HCT116 (cell line): ENCODE results near the gene OLA1.

Experiments used
- CEBPB ChIP-seq: IDR thresholded peaks from 2 replicates; pipeline ENCODE4 v1.6.1; 2012; ENCODE audit warnings: low read depth
- CTCF ChIP-seq, 3 experiments: fragments of 200-600 bp in 1 of 3; sonication (generic) in 1 of 3; IDR thresholded peaks in 2 of 3; conservative IDR thresholded peaks in 1 of 3; 2 replicates each; pipeline ENCODE4 v1.5.1; 2012 to 2017; ENCODE audit warnings: low read depth in 2 of 3, low read length in 2 of 3, antibody characterized with exemption in 1 of 3, borderline replicate concordance in 1 of 3, control low read depth in 1 of 3, mild to moderate bottlenecking in 1 of 3, mixed read lengths in 1 of 3, mixed run types in 1 of 3, moderate library complexity in 1 of 3; ENCODE audit not compliant: insufficient read depth in 1 of 3
- EZH2 ChIP-seq: fragments of 200-600 bp; sonication (generic); IDR thresholded peaks from 2 replicates; pipeline ENCODE4 v1.6.1; 2017; ENCODE audit warnings: antibody characterized with exemption, mixed run types
- POLR2A ChIP-seq: IDR thresholded peaks from 2 replicates; pipeline ENCODE4 v1.7.0; 2011; ENCODE audit warnings: borderline replicate concordance; ENCODE audit not compliant: insufficient read depth, insufficient read length; ENCODE audit errors: extremely low read depth
- POLR2AphosphoS5 ChIP-seq: IDR thresholded peaks from 2 replicates; pipeline ENCODE4 v1.6.1; 2011; ENCODE audit warnings: mild to moderate bottlenecking, low read depth, low read length, moderate library complexity
- SRF ChIP-seq: IDR thresholded peaks from 2 replicates; pipeline ENCODE4 v1.6.1; 2012; ENCODE audit warnings: low read depth
- TF ChIP-seq, protein P1 (sequence below): IDR thresholded peaks from 2 replicates; pipeline ENCODE4 v1.6.1; 2012
- TF ChIP-seq, protein P2 (sequence below): IDR thresholded peaks from 2 replicates; pipeline ENCODE4 v1.6.1; 2012; ENCODE audit warnings: low read depth

DNA sequence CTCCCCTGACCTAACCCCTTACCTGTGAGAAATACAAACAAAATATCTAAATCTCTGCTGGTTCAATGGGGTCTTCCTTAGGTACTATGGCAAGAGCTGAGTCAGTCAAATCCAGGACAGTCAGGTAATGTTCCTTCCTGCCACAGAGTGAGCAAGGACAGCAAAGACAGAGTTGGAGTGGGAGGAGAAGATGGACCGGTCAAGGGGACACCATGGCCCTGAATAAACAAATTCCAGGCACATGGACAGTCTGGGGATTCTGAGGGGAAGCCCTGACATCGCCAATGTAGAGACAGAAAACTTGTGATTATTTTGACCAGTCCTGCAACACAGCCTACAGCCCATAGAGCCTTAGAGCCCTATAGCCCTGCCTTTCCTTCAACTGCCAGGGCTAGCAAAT lies 42.8 kb downstream of the OLA1 start:
- TF ChIP-seq CEBPB, result no peak
- TF ChIP-seq CTCF (IDR thresholded peaks at IDR 0.05 in 2 of 3, conservative IDR thresholded peaks at IDR 0.05 in 1 of 3; ENCODE audit: borderline replicate concordance in 1 of 3, insufficient read depth in 1 of 3, low read depth in 2 of 3, low read length in 2 of 3), result no peak
- no peak for TF ChIP-seq POLR2A
- TF ChIP-seq, protein P1, sequence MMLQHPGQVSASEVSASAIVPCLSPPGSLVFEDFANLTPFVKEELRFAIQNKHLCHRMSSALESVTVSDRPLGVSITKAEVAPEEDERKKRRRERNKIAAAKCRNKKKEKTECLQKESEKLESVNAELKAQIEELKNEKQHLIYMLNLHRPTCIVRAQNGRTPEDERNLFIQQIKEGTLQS, result no peak
- no peak for TF ChIP-seq SRF
- TF ChIP-seq, protein P2, sequence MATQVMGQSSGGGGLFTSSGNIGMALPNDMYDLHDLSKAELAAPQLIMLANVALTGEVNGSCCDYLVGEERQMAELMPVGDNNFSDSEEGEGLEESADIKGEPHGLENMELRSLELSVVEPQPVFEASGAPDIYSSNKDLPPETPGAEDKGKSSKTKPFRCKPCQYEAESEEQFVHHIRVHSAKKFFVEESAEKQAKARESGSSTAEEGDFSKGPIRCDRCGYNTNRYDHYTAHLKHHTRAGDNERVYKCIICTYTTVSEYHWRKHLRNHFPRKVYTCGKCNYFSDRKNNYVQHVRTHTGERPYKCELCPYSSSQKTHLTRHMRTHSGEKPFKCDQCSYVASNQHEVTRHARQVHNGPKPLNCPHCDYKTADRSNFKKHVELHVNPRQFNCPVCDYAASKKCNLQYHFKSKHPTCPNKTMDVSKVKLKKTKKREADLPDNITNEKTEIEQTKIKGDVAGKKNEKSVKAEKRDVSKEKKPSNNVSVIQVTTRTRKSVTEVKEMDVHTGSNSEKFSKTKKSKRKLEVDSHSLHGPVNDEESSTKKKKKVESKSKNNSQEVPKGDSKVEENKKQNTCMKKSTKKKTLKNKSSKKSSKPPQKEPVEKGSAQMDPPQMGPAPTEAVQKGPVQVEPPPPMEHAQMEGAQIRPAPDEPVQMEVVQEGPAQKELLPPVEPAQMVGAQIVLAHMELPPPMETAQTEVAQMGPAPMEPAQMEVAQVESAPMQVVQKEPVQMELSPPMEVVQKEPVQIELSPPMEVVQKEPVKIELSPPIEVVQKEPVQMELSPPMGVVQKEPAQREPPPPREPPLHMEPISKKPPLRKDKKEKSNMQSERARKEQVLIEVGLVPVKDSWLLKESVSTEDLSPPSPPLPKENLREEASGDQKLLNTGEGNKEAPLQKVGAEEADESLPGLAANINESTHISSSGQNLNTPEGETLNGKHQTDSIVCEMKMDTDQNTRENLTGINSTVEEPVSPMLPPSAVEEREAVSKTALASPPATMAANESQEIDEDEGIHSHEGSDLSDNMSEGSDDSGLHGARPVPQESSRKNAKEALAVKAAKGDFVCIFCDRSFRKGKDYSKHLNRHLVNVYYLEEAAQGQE, result no peak
- TF ChIP-seq POLR2AphosphoS5, result no peak
- TF ChIP-seq EZH2, result no peak
